Activated CD4-positive, alpha-beta T cell treated with anti-CD3 and anti-CD28 coated beads, Interleukin-10, Interleukin-2, amounts not matched to agents 100 ng/mL and 50 ng/mL, durations not matched to agents 16 hours and 8 hours (primary cell): ENCODE measurements around the gene FBXL19.

Source experiments
- DNase-seq: peaks from one replicate; pipeline ENCODE4 v3.0.0-alpha.2; 2020

FBXL19 gene

DNA sequence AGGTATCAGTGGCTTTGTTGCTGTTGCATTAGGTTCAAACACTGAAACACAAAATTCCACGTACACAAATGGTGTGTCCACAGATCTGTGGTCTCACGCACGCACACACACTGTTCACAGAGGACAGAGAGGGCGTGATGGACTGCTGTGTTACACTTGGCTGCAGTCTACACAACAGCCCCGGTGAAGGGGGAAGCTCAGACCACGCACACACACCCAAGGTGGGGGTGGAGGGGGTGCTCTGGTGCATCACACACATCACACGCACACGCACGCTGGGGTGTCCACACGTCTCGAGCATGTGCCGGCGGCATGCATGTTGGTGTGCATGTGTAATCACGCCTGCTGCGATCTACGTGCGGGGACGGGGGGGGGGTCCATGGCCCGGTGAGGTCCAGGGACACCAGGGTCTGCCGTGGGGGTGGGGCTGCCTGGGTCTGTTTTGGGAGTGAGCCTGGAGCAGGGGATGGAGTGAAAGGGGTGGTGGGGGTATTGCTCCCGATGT, 69.0 kb downstream of the FBXL19 start:
- DNase-seq, result no peak

DNA sequence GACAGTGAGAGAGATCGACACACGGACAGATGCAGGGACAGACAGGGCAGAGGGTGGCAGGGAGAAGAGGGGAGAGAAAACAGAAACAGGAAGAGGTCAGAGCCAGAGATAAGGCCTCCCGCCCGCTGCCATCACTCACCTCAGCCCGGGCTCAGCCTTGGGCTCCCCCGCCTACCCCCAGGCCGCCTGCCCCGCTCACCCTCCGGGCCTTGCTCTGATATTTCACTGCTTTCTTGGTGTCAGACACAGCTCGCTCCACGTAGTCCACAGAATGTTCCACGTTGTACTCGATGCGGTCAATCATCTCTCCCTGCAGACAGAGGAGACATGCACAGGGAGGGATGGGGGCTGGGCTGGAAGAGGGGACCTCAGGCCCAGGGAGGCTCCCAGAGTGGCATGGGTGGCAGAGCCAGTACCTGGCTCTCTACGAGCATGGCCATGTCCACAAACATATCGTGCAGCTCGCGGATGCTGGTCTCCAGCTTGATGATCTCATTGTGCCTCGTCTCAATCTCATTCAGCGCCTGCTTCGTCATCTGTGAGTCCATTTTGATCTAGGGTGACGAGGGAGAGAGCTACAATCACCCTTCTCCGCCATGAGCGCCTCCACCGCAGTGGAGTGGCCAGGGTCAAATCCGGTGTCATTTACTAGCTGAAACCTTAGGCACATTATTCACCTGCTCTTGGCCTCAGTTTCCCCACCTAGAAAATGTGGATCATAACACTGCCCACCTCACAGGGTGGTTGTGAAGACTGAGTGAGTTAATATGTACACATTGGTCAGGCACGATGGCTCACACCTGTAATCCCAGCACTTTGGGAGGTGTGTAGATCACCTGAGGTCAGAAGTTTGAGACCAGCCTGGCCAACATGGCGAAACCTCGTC, 69.8 kb downstream of the FBXL19 start:
- no peak for DNase-seq

DNA sequence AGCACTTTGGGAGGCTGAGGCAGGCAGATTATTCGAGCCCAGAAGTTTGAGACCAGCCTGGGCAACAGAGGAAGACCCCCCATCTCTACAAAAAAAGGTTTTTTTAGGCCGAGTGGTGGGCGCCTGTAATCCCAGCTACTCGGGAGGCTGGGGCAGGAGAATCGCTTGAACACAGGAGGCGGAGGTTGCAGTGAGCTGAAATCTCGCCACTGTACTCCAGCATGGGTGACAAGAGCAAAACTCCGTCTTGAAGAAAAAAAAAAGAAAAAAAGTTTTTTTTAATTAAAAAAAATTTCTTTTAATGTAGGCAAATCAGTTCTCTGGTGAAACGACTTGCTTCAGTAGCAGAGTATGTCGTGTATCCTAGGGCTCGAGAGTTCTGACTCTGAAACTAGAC, 72.6 kb downstream of the FBXL19 start:
- no peak for DNase-seq

DNA sequence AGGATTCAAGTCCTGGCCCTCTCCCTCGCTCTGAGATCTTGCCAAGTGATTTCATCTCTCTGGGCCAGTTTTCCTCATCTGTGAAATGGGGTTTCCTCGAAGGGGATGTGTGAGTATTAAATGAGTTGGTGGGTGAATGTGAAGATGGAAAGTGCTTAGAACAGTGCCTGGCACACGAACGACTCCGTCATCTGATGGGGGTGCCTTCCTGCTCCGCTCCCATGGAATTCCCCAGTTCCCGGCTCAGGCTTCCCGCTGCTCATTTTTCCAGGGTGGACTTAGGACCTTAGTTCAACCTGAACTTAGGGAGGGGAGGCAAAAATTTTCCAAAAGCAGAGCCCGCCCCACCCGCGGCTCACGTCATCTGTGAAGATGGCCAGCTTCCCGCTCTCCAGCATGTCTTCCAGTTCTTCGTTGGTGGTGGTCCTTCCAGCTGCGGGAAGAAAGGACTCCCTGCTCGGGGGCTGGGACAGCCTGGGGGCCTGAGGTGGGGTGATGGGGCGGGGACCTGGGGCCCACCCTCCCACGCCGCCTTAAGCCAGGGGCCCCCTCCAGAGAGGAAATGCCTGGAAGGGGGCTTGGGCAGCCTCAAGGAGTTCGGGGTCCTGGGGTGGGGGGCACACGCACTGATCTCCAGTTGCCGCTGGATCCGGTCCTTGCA, 73.1 kb downstream of the FBXL19 start:
- DNase-seq, result no peak

DNA sequence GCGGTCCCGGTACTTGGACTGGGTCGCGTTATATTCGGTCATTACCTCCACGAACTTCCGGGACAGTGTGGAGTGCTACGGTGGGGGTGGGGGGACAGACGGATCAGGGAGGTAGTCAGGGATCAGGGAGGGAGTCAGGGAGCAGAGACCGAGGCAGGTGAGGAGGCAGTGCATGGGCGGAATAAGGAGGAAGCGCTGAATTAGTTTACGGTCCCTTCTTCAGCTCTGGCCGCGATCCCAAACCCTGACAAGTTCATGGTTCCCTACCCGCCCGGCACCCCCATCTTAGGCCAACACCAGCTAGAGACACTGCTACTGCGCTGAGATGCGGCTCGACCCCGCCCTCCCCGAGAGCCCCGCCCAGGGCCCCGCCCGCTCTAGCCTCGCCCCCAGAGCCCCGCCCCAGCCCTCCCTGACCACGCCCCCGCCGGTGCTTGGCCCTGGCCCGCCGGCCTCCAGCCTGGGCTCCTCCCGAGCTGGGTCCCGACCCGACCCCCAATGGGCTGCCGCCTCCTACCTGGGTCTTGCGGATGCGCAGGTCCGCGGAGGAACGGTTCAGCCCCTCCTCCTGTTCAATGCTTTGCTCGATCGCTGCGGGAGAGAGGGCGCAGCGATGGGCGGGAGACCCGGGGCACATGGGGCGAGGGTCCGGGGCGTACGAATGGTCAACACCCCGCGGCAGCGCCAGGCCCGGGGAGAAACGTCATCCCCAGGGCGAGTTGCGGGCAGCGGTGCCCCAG, 73.8 kb downstream of the FBXL19 start:
- DNase-seq, result peak; percentile 88

DNA sequence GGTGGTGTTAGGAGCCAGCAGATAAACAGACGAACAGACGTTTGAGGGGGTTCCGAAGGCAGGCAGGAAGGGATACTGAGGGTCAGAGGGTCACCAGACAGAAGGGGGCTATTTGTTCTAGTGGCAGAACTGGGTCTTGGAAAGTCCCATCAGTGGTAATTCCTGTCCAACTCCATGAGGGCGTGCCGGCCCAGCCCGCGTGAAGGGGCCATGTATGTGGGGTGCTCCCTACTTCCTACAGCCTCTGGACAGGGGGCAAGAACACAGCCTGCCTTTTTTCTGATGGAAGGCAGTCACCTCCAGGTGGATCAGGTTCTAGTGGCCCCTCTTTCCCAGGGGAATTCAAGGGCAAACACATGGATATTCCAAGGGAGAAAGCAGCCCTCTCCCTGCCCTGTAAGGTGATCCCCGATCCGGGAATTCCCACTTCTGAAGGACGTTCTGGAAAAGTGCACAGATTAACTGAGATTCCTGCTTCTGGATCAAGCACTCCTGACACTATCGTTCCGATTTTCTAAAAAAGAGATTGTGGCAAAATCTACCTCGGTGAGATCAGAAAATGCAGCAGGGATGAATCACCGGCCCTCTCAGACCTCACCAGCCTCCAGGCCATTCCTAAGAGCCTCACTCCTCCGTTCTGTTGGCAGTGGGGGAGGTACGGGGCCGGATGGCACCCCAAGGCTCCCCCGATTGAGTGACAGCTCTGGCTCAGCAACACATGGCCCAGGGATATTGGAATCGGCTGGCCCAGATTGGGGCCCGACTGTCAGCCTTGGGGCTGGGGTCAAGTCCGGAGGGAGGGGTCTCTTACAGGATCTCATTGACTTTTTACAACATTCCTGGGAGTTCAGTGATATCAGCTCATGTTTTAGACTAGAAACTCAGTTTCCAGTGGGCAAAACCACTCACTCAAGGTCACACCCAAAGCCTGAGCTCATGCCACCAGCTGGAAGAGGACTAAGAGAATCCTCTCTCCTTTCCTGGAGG, 74.6 kb downstream of the FBXL19 start:
- DNase-seq, result no peak
